ENCODE data around the gene GPN1.

DNA sequence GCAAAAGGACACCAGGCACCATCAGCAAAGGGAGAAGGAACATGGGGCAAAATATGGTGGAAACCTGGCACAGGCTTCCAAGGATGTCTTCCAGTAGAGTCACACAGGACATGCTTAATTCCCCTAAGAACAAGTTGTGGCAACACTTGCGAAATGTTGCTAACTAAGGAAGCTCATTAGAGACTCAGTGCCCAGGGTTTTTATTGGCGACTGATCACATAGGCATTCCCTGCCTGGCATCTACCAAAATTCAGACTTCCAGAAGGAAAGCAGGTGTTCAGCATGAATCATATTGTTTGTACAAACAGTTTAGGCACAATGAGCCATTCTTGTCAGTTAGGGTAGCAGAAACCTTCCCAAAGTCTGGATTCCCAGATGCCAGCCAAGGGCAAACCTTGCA is 60.6 kb downstream of the GPN1 start:
- TF ChIP-seq SP1 (IDR thresholded peaks at IDR 0.05; ENCODE audit: low read depth, low read length), result no peak
- TF ChIP-seq RXRA (IDR thresholded peaks at IDR 0.05; ENCODE audit: insufficient read depth, low read depth, low read length), result no peak
- no peak for TF ChIP-seq TCF12 (IDR thresholded peaks at IDR 0.05; ENCODE audit: low read depth, low read length)
- TF ChIP-seq, protein P1, sequence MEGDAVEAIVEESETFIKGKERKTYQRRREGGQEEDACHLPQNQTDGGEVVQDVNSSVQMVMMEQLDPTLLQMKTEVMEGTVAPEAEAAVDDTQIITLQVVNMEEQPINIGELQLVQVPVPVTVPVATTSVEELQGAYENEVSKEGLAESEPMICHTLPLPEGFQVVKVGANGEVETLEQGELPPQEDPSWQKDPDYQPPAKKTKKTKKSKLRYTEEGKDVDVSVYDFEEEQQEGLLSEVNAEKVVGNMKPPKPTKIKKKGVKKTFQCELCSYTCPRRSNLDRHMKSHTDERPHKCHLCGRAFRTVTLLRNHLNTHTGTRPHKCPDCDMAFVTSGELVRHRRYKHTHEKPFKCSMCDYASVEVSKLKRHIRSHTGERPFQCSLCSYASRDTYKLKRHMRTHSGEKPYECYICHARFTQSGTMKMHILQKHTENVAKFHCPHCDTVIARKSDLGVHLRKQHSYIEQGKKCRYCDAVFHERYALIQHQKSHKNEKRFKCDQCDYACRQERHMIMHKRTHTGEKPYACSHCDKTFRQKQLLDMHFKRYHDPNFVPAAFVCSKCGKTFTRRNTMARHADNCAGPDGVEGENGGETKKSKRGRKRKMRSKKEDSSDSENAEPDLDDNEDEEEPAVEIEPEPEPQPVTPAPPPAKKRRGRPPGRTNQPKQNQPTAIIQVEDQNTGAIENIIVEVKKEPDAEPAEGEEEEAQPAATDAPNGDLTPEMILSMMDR (IDR thresholded peaks at IDR 0.05; ENCODE audit: control extremely low read depth in 1 of 3, insufficient read depth in 1 of 3, low read depth in 1 of 3, low read length in 3 of 3), result no peak
